GM12872 (cell line): Measurements from ENCODE around the gene C4B.

Experiments used
- TF ChIP-seq, protein P1 (sequence below): IDR thresholded peaks from 3 replicates; pipeline ENCODE4 v1.5.1; 2011; ENCODE audit warnings: low read depth, mild to moderate bottlenecking, low read length, moderate library complexity; ENCODE audit not compliant: insufficient read depth

C4B gene

DNA sequence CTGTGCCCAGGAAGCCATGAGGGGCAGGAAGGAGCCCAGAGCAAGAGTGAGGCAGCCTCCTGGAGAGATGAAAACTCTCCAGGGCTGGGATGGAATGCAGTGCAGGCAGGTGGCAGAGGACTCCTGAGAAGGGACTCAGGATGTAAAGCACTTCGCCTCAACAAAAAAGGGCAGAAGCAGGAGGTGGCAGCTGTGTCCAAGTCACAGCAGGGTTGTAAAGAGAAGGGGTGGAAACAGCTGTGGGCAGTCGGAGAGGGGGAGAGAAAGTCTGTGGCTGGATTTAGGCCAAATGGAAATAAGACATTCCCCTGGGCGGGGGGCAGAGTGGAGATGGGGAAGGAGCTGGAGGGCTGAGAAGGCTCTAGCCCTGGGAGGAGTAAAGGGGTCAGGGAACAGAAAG is 58.5 kb downstream of the C4B start:
- TF ChIP-seq, protein P1, sequence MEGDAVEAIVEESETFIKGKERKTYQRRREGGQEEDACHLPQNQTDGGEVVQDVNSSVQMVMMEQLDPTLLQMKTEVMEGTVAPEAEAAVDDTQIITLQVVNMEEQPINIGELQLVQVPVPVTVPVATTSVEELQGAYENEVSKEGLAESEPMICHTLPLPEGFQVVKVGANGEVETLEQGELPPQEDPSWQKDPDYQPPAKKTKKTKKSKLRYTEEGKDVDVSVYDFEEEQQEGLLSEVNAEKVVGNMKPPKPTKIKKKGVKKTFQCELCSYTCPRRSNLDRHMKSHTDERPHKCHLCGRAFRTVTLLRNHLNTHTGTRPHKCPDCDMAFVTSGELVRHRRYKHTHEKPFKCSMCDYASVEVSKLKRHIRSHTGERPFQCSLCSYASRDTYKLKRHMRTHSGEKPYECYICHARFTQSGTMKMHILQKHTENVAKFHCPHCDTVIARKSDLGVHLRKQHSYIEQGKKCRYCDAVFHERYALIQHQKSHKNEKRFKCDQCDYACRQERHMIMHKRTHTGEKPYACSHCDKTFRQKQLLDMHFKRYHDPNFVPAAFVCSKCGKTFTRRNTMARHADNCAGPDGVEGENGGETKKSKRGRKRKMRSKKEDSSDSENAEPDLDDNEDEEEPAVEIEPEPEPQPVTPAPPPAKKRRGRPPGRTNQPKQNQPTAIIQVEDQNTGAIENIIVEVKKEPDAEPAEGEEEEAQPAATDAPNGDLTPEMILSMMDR, result no peak

DNA sequence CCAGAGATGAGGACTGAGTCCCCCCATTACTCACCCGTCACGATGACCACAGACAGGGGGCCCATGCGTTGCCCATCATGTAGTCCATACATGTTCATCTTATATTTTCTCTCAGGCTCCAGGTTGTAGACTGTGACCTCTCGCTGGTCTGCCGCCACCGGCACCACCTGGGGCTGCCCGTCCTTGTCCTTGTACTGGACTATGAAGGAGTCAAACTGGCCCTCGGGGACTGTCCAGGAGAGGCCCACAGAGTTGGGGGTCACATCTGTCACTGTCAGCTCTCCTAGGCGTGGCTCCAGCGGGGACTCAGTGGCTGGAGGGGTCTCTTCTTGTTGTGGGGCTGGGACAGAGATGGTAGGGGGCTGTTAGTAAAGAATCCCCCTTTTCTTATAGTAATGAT is 59.0 kb downstream of the C4B start:
- TF ChIP-seq, protein P1, result no peak

DNA sequence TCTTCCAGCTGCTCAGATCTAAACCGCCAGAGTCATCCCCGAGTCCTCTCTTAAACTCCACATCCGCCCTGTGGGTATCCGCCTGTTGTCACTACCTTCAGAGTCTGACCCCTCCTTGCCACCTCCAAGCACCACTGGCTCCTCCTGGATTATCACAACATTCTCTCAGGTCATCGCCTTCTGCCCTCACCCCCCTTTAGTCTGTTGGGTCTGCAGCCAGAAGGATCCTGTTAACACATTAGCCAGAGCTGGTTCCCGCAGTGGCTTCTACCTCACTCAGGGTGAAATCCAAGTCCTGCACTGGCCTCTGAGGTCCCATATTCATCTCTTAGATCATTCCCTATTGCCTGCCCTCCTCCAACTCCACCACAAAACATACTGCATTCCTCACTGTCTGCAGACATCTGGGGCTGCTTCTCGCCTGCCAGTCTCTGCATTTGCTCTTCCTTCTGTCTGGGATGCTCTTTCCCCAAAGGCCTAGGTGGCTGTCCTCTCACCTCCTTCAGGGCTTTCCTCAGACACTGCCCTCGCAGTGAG is 60.5 kb downstream of the C4B start:
- TF ChIP-seq, protein P1, result no peak

DNA sequence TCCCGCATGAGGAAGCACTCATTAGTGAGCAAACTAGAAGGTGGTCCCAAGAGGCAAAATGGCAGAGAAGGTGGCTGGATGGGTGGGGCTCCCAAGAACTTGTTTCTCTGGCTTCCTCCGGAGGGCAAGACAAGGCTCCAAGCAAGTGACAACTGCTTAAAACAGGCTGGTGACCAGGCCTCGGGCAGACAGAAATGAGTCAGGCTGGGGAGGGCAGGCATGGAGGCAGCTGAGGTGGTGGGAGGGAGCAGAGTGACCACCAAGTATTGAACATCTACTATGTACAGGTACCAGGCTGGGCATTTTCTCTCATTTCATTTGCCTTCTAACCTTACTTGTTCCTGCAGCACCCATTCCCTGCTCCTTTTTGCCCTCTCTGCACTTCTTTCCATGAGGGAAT is 61.2 kb downstream of the C4B start:
- TF ChIP-seq, protein P1, result no peak

DNA sequence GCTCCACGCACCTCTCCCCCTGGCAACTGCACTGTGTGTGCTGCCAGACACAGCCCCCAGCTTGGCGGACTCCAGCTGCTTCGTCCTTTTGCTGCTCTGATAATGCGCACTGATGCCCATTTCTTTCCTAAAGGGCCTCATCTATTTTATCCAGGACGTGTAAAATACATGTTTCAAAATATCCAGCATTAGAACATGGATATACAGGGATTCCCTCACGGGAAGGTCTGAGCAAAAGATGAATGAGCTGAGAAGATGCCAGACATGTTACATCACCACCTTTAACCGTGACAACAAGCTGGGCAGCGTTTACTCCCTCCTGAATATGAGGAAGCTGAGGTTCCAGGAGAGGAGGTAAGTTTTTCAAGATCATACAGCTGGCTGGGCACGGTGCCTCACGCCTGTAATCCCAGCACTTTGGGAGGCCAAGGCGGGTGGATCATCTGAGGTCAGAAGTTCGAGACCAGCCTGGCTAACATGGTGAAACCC is 61.8 kb downstream of the C4B start:
- TF ChIP-seq, protein P1, result no peak

DNA sequence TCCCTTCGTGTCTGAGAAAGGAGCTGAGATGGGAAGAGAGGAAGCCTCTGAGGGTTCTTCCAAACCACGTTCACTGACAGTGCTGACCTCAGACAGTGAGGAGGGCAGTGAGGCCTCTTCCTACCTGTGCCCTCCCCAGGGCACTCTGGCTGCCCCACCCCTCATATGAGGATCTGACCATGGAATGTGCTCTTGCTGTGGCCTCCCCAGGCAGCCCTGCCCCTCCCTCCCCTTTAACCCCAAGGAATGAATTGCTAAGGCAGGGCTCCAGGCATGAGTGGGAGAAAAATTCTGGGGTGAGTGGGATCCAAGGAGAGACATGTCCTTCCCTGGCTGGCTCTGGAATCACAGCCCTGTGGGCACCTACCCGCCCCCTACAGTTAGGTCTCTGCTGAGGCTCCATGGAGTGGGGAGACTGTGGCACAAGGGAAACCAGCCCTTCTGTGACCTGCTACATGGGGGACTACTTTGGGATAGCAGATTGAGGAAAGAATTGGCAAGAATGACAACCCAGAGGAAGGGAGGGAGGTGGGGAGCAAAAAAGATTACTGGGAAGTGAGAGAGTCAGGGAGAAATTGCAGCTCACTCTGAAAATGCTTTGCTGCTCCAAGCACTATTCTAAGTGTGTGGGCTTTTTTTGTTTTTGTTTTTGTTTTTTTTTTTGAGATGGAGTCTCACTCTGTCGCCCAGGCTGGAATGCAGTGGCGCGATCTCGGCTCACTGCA is 65.1 kb downstream of the C4B start:
- TF ChIP-seq, protein P1, result no peak

DNA sequence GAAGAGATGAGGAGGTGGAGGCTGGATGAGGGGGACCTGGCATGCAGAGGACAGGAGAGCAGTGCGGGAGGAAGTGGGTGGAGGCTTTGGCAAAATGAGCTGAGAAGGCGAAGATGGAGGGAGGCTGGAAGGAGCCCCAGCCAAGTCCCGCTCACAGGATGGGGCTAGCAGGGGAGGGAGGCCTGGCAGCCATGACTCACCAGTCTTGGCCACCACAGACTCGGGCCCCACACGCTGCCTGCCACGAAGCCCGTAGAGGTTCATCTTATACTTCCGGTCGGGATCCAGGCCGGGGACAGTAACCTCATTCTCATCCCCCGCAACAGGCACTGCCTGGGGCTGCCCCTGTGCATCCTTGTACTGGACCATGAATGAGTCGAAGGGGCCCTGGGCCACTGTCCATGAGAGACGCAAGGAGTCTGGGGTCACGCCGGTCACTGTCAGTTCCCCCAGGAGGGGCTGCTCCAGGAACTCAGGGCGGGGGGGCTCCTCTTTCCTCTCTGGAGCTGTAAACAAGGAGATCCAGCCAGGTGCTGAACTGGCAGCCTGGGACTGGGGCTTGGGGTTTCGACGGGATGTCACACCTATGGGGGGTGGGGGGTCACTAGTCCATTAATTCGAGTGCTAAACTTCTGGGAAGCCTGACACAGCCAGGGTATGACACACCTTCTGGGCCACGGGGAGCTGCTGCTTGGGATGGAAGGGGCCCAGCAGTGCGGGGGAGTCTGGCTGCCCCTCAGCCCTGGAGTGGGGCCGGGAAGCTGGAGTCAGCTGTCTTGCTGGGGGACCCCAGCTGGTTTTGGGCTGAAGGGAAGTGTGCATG is 66.8 kb downstream of the C4B start:
- TF ChIP-seq, protein P1, result no peak
